NCI-H2196 (cell line): ENCODE data around the gene LAMA1.

Source experiments
- DNase-seq: peaks from one replicate; lab custom pipeline; 2025; ENCODE audit not compliant: unreplicated experiment; lab: John Stamatoyannopoulos, UW

Gene LAMA1

DNA sequence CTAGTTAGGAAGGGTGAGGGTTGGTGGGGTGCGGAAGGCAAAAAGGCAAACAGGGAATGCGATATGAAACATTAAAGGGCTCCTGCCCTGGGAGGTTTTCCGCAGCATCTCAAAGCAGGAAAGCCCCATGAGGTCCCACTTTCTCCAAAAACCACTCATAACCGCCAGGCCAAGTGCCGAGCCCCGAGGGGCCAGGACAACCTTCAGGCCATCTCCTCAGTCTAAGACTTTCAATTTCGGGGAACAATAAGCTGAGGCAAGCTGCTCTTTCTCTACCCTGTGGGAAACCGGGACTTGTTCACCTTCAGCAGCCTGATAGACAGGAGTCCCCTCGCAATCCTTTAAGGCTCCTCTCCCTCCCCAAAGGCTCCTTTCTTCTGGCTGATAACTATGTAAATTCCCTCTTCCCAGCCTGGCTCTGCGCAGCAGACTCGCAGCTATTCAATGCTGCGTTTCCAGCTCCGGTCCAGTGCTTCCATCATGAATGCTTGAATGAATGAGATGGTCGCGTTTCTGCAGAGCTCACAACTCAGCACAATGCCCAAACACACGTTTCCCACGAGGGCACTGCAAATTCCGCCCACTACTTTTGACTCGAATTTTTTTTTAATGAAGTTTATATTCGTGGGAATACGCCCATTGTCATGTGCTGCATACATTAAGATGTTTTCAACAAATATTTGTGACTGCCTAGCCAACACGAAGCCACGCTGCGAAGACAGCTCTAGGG, 1.4 kb downstream of the LAMA1 start:
- DNase-seq = no peak

DNA sequence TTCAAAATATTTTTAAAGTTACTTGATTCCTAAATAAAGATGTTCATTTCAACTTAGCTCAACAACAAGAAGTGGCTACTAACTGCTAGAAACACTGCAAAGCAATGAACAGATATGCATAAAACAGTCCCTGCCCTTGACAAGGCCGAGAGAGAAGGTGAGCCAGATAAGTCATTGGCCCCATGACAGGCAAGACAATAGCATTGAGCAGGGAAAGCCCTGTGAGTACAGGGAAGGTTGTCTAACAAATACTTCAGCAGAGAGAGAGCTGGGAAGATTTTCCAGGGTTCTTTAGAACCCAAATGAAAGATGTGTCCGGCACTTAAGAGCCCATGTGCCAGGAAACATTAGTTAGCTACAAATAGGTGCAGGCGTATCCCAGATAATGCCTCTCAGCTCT, 4.7 kb downstream of the LAMA1 start:
- DNase-seq = no peak

- DNase-seq = no peak
These were observed 6.5 kb downstream of the LAMA1 start for GRCh38 chr18:7111134-7111533.

GRCh38 chr18:7105943-7106342, 11.7 kb downstream of the LAMA1 start:
- no peak for DNase-seq

DNA sequence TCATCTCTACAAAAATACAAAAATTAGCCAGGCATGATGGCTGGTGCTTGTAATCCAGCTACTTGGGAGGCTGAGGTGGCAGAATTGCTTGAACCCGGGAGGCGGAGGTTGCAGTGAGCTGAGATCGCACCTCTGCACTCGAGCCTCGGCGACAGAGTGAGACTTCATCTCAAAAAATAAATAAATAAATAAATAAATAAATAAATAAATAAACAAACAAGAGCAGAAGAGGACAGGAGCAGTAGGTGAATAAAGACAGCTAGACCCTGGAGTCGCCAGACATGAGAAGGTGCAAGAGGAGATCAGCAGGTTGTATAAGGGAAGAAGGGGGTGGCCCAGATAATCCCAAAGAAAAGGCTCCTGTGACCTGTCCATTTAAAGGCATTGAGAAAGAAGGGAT, 12.3 kb downstream of the LAMA1 start:
- DNase-seq = no peak

GRCh38 chr18:7104649-7105048, 12.9 kb downstream of the LAMA1 start:
- no peak for DNase-seq

GRCh38 chr18:7102131-7102530, 15.5 kb downstream of the LAMA1 start:
- DNase-seq = no peak

DNA sequence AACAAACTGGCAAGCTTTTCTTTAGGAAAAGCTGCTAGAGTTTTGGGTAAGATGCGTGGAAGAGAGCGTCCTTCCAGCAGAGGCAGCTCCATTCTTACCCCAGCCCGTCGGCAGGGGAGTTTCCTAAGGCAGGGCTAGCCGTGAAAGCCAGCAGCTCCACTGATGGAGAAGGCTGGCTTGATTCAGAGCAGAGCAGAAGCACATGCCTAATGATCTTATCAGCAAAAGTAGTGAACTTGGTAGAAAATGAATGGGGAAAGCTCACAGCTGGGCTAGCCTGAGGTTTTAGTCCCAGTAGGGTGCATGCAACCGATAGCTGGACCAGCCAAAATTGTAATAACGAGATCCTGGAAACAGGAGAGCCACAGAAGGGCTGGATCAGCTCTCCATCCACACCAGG, 20.8 kb downstream of the LAMA1 start:
- no peak for DNase-seq

DNA sequence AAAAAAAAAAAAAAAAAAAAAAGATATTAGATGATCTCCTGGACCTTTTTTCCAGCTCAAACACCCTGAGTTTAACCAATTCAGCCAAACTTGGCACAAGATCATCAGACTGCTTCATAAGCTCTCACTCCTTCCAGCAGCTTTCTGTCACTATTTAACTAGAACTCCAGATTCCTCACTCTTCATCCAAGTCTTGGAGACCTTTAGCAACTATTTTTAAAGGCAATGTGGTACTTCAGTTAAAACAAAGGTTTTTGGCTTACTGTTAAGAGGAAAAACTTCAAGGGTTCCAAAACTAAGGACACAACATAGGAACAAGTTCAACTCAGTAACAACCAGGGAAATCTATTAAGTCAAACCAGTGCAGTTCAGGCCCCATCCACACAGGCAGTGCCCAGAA, 23.2 kb downstream of the LAMA1 start:
- no peak for DNase-seq

- no peak for DNase-seq
These were observed 26.8 kb downstream of the LAMA1 start for GRCh38 chr18:7090771-7091170.

DNA sequence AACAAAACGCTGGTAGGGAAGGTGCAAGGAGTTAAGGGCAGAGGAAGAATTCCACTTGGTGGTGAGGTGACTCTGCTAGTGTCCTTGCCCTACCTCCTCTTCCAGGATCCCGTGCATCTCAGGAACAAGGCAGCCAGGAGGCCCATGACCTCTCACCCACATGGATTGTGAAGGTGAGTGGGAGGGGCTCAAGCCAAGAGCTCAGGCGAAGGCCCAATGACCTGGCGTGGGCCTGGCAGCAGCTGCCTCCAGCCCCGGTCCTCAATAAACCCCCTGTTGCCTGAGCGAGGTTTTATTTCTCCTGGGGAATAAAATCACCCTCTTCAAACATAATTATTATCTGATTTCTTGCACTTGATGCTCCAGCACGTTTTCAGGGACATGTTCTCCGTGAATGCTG, 28.2 kb downstream of the LAMA1 start:
- no peak for DNase-seq

DNA sequence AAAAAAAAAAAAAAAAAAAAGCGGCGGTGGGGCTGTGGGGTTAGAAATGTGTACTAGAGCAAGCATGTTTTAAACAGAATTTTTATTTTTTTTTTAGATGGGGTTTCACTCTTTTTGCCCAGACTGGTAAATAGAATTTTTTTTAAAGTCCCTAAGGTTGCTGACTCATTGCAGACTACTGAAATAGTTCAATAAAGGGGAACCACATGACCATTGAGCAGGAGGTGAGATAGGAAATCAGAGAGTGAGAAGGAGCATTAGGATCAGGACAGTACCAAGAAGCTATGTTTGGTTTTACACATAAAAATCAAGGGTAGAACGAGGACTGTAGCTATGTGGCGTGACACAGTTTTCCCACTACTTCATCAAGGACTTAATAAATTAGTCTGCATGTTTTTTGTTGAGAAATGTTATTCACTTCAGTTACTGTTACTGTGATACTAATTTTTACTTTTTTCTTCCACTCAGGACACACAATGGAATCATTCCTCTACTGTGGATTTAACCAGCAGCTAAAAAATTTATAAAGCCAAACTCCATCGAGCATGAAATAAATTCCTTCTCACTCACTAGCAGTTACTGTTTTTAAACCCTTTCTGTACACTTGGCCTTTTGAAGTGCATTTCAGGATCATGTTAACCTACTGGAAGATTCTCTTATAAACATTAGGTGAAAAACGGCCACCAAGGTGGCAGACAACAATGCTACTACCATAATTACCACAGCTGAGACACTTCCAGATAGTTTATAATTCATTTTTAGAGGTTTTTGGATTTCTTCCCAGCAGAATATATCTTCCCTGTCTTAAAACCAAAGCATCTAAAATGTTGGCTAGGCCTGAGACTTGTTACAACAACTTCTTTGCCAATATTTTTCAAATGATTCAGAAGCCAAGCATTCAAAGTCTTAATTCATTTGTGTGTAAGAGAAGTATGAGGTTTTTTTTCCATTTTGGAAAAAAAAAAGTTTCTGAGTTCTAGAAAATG, 33.2 kb downstream of the LAMA1 start:
- no peak for DNase-seq

DNA sequence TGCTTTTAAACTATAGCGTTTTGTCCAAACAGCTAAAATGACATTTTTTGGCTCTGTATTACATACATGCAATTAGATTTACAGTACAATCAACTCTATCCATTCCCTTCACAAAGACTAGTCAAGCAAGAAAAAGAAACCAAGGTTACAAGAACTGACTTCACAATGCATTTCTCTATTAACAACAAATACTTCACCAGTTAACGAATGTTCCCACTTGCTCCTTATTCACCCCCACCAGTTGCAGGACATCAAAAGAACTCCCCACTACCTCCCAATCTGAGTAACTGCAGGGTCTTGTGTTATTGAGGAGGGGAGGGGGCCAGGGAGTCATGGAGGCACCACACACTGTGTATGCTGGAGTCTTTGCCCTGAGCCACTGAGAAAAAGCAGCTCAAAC, 34.9 kb downstream of the LAMA1 start:
- DNase-seq = no peak

GRCh38 chr18:7079231-7079630, 38.4 kb downstream of the LAMA1 start:
- DNase-seq = no peak

DNA sequence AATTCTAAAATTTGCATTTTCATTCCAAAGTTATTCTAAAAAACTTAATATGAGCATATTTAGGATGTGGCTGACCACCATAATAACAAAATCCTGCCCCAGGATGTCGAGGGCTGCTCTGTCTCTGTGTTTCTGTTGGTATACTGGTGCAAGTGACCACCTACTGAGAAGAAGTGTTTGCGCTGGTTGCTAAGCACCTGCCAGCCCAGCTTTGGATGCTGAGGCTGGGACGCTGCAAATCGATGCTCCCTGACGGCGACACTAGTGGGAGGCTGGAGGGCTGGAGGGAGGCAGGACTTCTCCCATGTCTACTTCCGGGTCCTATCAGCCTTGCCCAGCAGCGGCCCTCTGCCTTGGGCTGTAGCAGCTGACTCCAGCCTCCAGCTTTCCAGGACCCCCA, 45.0 kb downstream of the LAMA1 start:
- no peak for DNase-seq

DNA sequence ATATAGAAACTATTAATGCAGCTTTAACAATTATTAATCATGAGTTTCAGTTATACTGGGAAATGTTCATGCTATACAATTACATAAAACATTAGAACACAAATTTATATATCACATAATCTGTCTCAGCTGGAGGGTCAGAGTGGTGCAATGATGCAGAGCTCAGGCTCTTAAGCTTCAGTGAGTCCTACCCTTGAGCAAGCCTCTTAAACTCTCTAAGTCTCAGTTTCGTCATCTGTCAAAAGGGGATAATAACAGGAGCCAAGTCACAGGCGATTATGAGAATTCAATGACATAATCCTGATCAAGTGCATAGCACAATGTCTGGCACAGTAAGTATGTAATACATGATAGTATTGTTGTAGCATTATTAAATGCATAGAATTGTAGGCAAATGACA, 46.0 kb downstream of the LAMA1 start:
- DNase-seq = no peak

- DNase-seq = no peak
These were observed 47.1 kb downstream of the LAMA1 start for GRCh38 chr18:7070466-7070865.

- no peak for DNase-seq
These were observed 48.6 kb downstream of the LAMA1 start for GRCh38 chr18:7068871-7069590.

DNA sequence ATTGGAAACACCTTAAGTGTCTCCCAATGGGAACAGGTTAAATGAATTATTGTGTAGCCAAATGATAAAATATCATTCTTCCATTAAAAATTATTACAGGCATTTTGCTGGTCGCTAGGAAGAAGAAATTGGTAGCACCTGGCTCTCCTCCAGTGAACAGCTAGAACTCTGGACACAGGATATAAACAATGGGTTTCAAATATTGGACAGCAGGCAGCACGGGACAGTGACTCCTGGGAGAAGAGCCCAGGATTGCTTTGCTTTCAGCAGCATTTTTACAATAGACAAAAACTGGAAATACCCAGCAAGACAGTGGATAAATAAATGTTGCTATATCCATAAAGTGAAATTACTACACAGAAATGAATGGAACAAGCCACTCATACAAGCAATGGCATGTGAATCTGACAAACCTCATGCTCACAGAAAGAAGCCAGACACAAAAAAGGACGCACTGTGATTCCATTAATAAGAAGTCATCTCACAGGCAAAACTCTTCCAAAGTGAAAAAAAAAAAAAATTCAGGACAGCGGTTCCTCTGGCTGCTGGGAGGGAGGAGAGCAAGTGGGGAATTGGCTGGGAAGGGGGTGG, 50.5 kb downstream of the LAMA1 start:
- DNase-seq = no peak

DNA sequence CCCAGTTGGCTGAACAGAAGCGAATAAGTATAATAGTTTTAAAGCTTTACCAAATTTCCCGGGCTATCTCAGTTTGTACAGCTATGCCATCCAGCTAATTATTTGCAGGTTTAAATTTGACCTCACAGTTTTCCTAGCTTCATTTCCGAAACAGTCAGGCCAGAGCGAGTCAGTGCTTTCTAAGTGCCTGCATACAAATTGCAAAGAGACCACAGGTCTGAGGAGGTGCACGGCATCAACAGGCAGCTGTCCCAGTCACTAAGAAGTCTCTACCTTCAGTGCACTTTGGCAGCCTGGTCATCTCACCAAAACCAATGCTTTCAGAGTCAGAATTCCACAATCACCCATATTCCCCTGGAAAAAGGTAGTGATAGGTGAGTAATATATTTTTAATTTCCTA, 51.9 kb downstream of the LAMA1 start:
- no peak for DNase-seq

DNA sequence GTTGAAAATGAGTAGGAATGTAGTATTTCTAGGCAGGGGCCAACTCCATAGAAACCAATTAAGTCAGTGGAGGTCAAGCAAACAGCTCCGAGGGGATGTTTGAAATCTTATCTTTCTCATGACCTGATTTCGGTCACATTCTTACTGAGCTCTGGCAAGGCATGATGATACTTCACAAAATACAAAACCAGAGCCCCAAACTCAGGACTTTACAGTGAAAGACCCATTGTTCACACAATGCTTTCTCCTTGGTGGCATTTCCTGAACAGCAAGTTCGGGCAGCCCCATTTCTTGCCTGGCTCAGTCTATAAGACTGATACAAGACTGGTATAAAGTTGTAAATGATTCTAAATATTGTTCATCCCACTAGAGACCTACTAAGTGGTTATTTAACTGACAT, 53.3 kb downstream of the LAMA1 start:
- DNase-seq = no peak
